K562 (cell line): ENCODE results near the gene SLA2.
"Not testable (repeated sequence)": the region's sequence is repeated elsewhere in the genome, so short reads cannot be mapped to it uniquely, and the experiment has no call there.

Source experiments
- CSDE1 ChIP-seq, 2 experiments: fragments of 450-650 bp; IDR thresholded peaks; 2 replicates each; pipeline ENCODE4 v1.6.1; 2016; ENCODE audit warnings: mild to moderate bottlenecking in 1 of 2
- EP300 ChIP-seq: IDR thresholded peaks from 2 replicates; pipeline ENCODE4 v1.6.1; 2012; ENCODE audit warnings: low read length, improper control_type of control experiment
- FOXP1 ChIP-seq: sonication (generic); formaldehyde crosslinking; IDR thresholded peaks from 2 replicates; pipeline ENCODE4 v1.8.0; 2022; ENCODE audit warnings: mild to moderate bottlenecking, missing genetic modification reagents
- MEIS2 ChIP-seq: fragments of 450-650 bp; IDR thresholded peaks from 2 replicates; pipeline ENCODE4 v1.6.1; 2014; ENCODE audit warnings: mild to moderate bottlenecking; ENCODE audit not compliant: partially characterized antibody
- NR2C2 ChIP-seq, 2 experiments: fragments of 200-800 bp in 1 of 2; sonication (Bioruptor generic) in 1 of 2; sonication (generic) in 1 of 2; formaldehyde crosslinking in 1 of 2; IDR thresholded peaks; 2 replicates each; pipeline versions ENCODE4 v1.6.1 to v1.8.0; 2016 to 2022; ENCODE audit warnings: mild to moderate bottlenecking in 1 of 2, missing compliant biosample characterization in 1 of 2, missing genetic modification characterization in 1 of 2, missing genetic modification reagents in 1 of 2
- NRF1 ChIP-seq, 2 experiments: fragments of 450-650 bp; IDR thresholded peaks in 1 of 2; conservative IDR thresholded peaks in 1 of 2; 2 replicates each; pipeline ENCODE4 v1.6.1; 2014; ENCODE audit warnings: mild to moderate bottlenecking in 2 of 2
- POLR2A ChIP-seq: fragments of 450-650 bp; conservative IDR thresholded peaks from 2 replicates; pipeline ENCODE4 v1.6.1; 2016
- ZNF274 ChIP-seq: IDR thresholded peaks from 2 replicates; pipeline ENCODE4 v1.6.1; 2011; ENCODE audit warnings: low read depth, mild to moderate bottlenecking, low read length, moderate library complexity, borderline replicate concordance
- ZNF431 ChIP-seq: sonication (generic); formaldehyde crosslinking; IDR thresholded peaks from 2 replicates; pipeline ENCODE4 v1.8.0; 2022; ENCODE audit warnings: mild to moderate bottlenecking, missing genetic modification reagents
- ZNF561 ChIP-seq: fragments of 450-650 bp; formaldehyde crosslinking; conservative IDR thresholded peaks from 2 replicates; pipeline ENCODE4 v1.4.0; 2020; ENCODE audit warnings: mild to moderate bottlenecking, moderate library complexity
- ZNF780A ChIP-seq: fragments of 250-450 bp; sonication (Bioruptor Pico); IDR thresholded peaks from 2 replicates; pipeline ENCODE4 v1.5.0; 2021; ENCODE audit warnings: mild to moderate bottlenecking

DNA sequence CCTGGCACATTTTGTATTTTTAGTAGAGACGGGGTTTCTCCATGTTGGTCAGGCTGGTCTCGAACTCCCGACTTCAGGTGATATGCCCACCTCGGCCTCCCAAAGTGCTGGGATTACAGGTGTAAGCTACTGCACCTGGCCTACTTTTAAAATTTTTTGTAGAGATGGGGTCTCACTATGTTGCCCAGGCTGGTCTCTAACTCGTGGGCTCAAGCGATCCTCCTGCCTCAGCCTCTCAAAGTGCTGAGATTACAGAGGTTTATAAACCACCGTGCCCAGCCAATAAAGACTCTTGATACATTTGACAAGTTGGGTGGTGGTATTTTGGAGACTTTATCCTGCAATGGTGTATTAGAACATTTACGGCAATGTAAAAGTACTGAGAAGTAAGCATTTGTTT lies 29.5 kb upstream of the SLA2 start:
- not testable (repeated sequence) for TF ChIP-seq EP300; ZNF780A (CRISPR knock-in tag); MEIS2; ZNF274; ZNF431 (CRISPR knock-in tag); NR2C2 (CRISPR knock-in tag; IDR thresholded peaks at IDR 0.05); NR2C2 (tag; IDR thresholded peaks at IDR 0.05); POLR2A; CSDE1 (IDR thresholded peaks at IDR 0.05); FOXP1 (CRISPR knock-in tag); NRF1 (conservative IDR thresholded peaks at IDR 0.05 in 1 of 2, IDR thresholded peaks at IDR 0.05 in 1 of 2); ZNF561 (CRISPR knock-in tag)
